ENCODE results near the gene CDHR3. TPM values are rescaled to one million over a fixed set of nuclear protein-coding genes. Genes with fewer than 3 reads are reported as not detected.
A peak's percentile ranks its signal among the peaks of the same experiment; 100 is the strongest.

Gene CDHR3
- total and polyA plus RNA-seq, 9 of the 15 experiments (the other 6 are each of a cell fraction or from before 2014, with no cell fraction given), result 0.03 to 0.66 (median 0.24) TPM; not detected in 1

- TF ChIP-seq ZNF407 (IDR thresholded peaks at IDR 0.05; ENCODE audit: low read depth) (no peak), CEBPG (CRISPR knock-in tag; IDR thresholded peaks at IDR 0.05) (no peak), CEBPG (tag; conservative IDR thresholded peaks at IDR 0.05 in 1 of 2, IDR thresholded peaks at IDR 0.05 in 1 of 2) (no peak), TCF15 (CRISPR knock-in tag; IDR thresholded peaks at IDR 0.05) (no peak), CBX3 (IDR thresholded peaks at IDR 0.05; ENCODE audit: borderline replicate concordance in 1 of 2, low read length in 2 of 2) (peak in 1 of 2 experiments; percentile 33; a peak in 1 of 3 replicates), KLF6 (CRISPR knock-in tag; IDR thresholded peaks at IDR 0.05; ENCODE audit: borderline replicate concordance) (no peak), SMARCE1 (IDR thresholded peaks at IDR 0.05) (no peak), RCOR1 (IDR thresholded peaks at IDR 0.05; ENCODE audit: borderline replicate concordance in 1 of 2, low read depth in 2 of 2, low read length in 2 of 2) (no peak), DMBX1 (CRISPR knock-in tag; IDR thresholded peaks at IDR 0.05; ENCODE audit: borderline replicate concordance) (no peak), MCM3 (IDR thresholded peaks at IDR 0.05) (no peak), TCF3 (CRISPR knock-in tag; IDR thresholded peaks at IDR 0.05) (peak; percentile 57), ZNF655 (CRISPR knock-in tag; IDR thresholded peaks at IDR 0.05) (no peak), HCFC1 (IDR thresholded peaks at IDR 0.05; ENCODE audit: low read depth, low read length) (no peak), TRIM28 (IDR thresholded peaks at IDR 0.05) (no peak), RAD51 (IDR thresholded peaks at IDR 0.05; ENCODE audit: borderline replicate concordance, low read depth) (no peak), GATA2 (CRISPR knock-in tag; IDR thresholded peaks at IDR 0.05) (peak; percentile 38; the same call in 1 of the 2 replicates)
Observed at GRCh38 chr7:106015381-106016218, 52.5 kb downstream of the CDHR3 start (continued).

All from K562 (cell line).